Astrocyte of the spinal cord (primary cell): ENCODE data around the gene LAIR1.

Source experiments
- DNase-seq: peaks from one replicate; pipeline ENCODE4 v3.0.0; 2011; ENCODE audit warnings: low read depth, low spot score
- H3K4me3 ChIP-seq: 2 replicates; pipeline ENCODE4 v1.5.1; 2011; ENCODE audit warnings: low read depth, mild to moderate bottlenecking, low read length, moderate library complexity
- CTCF ChIP-seq: IDR thresholded peaks from 2 replicates; pipeline ENCODE4 v1.5.1; 2012; ENCODE audit warnings: low read depth, mild to moderate bottlenecking, low read length, inconsistent platforms
- in situ Hi-C: cut with HindIII; loops from 2 replicates; pipeline ENCODE4 v1.10.0; 2017; ENCODE audit warnings: low sequenced_read_pairs

LAIR1 gene

DNA sequence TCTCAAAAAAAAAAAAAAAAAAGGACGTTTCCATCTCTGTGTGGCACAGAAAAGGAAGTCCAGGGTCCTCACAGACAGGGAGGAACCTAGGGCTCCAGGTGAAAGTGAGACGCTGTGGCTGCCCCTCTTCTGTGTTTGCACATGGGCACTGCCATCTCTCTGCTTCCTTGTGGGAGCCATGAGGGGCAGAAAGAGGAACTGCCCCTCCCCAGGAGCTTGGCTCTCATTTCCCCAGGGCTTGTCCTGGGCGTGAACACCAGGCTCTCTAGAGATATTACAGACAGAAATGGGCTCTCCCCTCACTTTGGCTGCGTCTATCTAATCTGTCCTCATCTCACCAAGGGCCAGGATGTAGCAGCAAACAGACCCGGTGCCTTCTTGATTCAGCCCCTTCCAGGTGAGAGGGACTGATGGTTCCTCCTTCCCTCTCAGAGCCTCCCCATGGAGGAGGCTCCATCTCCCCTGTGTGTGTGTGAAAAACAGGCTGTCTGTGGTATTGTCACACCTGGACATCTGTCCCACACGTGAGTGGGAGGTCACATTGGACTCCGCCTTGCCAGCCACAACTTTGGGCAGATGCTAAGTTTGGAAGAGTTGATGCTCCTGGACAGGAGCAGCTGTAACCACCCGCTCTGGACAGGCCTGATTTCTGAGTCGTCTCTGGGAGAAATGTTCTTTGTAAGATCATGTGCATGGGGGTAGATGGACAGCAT is 24.9 kb downstream of the LAIR1 start:
- no peak for DNase-seq
- TF ChIP-seq CTCF, result no peak
- in situ Hi-C loops, result no loop called here
- no peak overlapping the region for H3K4me3 ChIP-seq

DNA sequence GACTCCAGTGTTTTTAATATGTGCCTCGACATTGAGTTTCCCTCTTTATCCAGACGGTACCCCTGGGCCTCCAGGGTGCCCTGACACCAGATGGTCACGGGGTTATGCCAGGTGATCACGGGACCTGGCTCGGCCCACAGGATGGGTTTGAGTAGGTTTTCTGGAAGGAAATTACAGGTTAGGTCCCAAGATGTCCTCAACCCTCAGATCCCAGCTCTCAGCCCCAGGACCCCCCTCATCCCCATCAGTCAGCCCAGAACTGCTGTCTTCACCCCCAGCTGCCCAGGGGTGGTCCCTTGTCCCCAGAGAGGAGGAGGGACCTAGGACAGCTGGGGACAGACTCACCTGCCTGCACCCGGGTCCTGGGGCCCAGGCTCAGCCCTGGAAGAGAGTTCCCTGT is 26.2 kb downstream of the LAIR1 start:
- DNase-seq, result no peak
- H3K4me3 ChIP-seq, result no peak overlapping the region
- TF ChIP-seq CTCF, result no peak
- in situ Hi-C loops, result no loop called here

DNA sequence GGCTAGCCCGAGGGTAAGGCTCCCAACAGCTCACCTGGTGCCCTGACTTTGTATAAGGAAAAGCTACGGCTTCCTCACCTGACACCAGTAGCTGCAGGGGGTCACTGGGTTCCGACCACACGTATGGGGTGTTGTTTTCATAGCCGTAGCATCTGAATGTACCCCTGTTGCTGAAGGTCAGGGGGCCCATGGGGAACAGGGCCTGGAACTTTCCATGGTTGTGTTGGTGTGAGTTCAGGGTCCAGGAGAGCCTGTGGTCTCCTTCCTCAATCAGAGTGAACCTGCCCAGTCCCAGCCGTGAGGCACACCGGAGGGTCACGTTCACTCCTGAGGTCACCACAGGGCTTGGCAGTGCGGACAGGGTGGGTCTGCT is 26.9 kb downstream of the LAIR1 start:
- TF ChIP-seq CTCF, result no peak
- in situ Hi-C loops, result no loop called here
- no peak overlapping the region for H3K4me3 ChIP-seq
- DNase-seq, result no peak

GRCh38 chr19:54336893-54337857 is 27.6 kb downstream of the LAIR1 start:
- TF ChIP-seq CTCF, result no peak

DNA sequence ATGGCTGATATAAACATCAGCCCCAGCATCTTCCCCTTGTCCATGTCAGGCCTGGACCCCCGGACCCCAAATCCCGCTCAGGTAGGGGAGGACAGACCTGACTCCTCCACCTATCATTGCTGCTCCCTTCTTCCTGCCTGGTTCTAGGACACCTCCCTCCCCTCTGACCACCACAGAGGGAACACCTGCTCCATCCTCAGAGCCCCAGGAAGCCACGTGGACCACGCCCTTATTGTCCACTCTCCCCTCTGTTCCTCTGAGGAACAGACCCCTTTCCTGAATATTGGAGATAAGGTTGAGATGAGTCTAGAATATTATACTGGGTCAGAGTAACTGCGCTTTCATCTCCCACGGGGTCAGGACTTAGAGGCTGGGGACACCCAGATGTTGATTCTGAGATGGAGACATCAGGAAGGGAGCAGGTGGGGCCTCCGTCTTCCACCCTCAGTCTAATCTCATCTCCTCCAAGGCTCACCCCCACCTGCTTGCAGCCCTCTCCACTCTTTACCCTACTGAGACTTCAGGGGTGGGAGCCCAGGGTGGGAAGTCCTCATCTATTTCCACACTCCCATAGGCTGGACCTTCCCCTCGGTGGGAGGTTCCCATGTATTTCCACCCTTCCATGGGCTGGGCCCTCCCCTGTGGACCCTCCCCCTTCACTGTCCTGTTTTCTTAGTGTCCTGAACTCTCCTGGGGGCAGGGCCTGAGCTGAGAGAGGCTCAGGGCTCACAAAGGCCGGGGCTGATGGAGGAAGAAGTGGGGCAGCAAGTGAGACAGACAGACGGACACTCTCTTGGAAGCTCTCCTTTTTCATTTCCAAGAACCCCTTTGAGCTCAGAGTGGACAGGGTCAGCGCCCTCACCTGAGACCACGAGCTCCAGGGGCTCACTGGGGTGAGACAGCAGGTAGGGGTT is 28.5 kb downstream of the LAIR1 start:
- H3K4me3 ChIP-seq, result no peak overlapping the region
- in situ Hi-C loops, result no loop called here
- no peak for DNase-seq
- TF ChIP-seq CTCF, result no peak

More at GRCh38 chr19:54336893-54337857, 27.6 kb downstream of the LAIR1 start:
- in situ Hi-C loops, result no loop called here
- no peak overlapping the region for H3K4me3 ChIP-seq
- DNase-seq, result no peak

- no peak overlapping the region for H3K4me3 ChIP-seq
- in situ Hi-C loops, result no loop called here
- no peak for DNase-seq
- TF ChIP-seq CTCF, result no peak
Observed at GRCh38 chr19:54335164-54335563, 29.6 kb downstream of the LAIR1 start.
